ENCODE data around the gene PP2D1.
A peak's percentile ranks its signal among the peaks of the same experiment; 100 is the strongest.
"Not testable (repeated sequence)": the region's sequence is repeated elsewhere in the genome, so short reads cannot be mapped to it uniquely, and the experiment has no call there.

PP2D1 gene

GRCh38 chr3:19967208-19967607, 44.9 kb downstream of the PP2D1 start:
- TF ChIP-seq CTCF (IDR thresholded peaks at IDR 0.05; ENCODE audit: low read depth, low read length): no peak
- H3K4me3 ChIP-seq (ENCODE audit: low read depth, low read length): no peak overlapping the region

DNA sequence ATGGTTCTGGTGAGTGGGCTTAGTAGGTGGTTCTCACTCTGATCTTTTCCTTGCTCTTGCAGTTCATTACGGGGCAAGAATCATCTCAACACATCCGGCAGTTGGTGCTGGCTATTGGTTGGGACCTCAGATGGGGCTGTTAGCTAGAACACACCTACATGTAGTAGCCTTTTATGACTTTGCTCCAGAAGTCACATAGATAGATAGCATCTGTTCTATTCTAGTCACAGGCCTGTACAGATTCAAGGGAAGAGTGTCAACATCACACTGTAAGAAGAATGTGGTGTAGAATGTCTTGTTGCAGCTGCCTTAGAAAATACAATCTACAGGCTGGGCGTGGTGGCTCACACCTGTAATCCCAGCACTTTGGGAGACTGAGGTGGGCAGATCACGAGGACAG, 50.1 kb downstream of the PP2D1 start:
- H3K4me3 ChIP-seq (ENCODE audit: low read depth, low read length): no peak overlapping the region
- no peak for TF ChIP-seq CTCF (IDR thresholded peaks at IDR 0.05; ENCODE audit: low read depth, low read length)

DNA sequence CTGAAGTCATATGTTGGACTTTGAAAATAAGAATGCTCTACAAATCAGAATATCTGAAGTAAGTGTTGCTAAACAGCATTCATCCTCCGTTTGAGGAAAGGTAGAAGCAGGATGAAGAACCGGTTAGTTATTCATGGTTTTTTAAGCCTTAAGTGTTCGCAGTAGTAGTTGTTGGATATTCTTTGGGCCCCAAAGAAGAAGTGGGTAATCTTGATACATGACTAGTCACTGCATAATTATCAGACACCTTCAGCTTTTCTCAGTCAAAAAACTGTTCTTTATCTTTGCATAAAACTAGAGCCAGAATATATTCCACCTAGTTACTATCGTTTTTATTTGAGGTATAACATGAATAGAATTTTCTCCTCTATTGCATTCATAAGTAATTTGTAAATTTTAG, 51.4 kb downstream of the PP2D1 start:
- TF ChIP-seq CTCF (IDR thresholded peaks at IDR 0.05; ENCODE audit: low read depth, low read length): no peak
- no peak overlapping the region for H3K4me3 ChIP-seq (ENCODE audit: low read depth, low read length)

GRCh38 chr3:19959505-19959904, 52.6 kb downstream of the PP2D1 start:
- H3K4me3 ChIP-seq (ENCODE audit: low read depth, low read length): no peak overlapping the region
- TF ChIP-seq CTCF (IDR thresholded peaks at IDR 0.05; ENCODE audit: low read depth, low read length): no peak

- H3K4me3 ChIP-seq (ENCODE audit: low read depth, low read length): not testable (repeated sequence)
Measured at GRCh38 chr3:19957354-19957753, 54.7 kb downstream of the PP2D1 start.

- no peak overlapping the region for H3K4me3 ChIP-seq (ENCODE audit: low read depth, low read length)
- TF ChIP-seq CTCF (IDR thresholded peaks at IDR 0.05; ENCODE audit: low read depth, low read length): no peak
Measured at GRCh38 chr3:19954676-19955075, 57.4 kb downstream of the PP2D1 start.

DNA sequence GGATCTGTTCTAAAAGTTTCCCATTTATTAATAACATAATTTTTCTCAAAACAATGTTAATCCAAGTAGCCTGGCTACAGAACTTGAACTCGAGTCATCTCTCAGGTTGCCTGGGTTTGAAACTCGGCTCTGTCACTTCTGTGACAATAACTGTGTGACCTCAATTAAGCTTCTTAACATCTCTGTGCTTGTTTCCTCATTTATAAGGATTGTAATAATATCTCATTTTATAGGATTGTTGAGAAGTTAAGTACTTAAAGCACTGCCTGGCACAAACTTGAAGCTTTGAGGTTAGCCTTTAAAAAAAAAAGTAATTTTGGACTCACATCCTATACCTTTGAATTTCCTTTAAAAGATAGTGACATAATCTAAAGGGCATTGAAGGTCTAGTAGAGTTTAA, 61.7 kb downstream of the PP2D1 start:
- no peak for TF ChIP-seq CTCF (IDR thresholded peaks at IDR 0.05; ENCODE audit: low read depth, low read length)
- H3K4me3 ChIP-seq (ENCODE audit: low read depth, low read length): no peak overlapping the region

DNA sequence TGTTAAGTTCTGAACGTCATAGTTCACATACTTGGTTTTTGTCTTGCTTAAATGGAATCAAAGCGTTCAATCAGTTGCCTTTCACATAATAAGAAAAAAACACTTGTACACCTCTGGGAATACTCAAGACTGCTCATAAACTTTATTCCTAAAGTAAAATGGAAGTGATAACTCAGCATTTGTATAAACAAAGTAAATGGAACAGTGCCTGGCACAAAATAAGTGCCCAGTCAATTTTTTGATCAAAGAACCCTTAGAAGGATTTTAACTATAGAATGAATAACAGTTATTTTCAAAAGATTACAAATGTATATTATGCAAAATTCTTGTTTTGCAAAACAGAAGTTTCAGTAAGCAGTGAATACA, 63.9 kb downstream of the PP2D1 start:
- TF ChIP-seq CTCF (IDR thresholded peaks at IDR 0.05; ENCODE audit: low read depth, low read length): no peak
- H3K4me3 ChIP-seq (ENCODE audit: low read depth, low read length): peak overlapping the region; percentile 95
